ENCODE data around the gene SPACA4. TPM values are rescaled to one million over a fixed set of nuclear protein-coding genes. Genes with fewer than 3 reads are reported as not detected.
"Not testable (repeated sequence)": the region's sequence is repeated elsewhere in the genome, so short reads cannot be mapped to it uniquely, and the experiment has no call there.

The SPACA4 gene
- total RNA-seq, 2 donors from 2014 or later, result not detected

DNA sequence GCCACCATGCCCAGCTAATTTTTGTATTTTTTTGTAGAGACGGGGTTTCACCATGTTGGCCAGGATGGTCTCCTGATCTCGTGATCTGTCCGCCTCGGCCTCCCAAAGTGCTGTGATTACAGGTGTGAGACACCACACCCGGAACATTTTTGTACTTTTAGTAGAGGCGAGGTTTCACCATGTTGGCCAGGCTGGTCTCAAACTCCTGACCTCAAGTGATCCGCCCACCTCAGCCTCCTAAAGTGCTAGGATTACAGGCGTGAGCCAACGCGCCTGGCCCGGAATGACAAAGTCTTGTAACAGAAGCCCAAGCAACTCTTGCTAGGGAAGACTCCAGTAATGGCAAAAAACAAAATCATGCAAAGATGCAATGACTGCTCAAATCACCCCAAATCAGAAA is 25.7 kb downstream of the SPACA4 start:
- H3K4me3 Mint-ChIP-seq; ATAC-seq (replicated peaks); H3K9me3 Mint-ChIP-seq; H3K27me3 Mint-ChIP-seq; H3K27ac Mint-ChIP-seq: not testable (repeated sequence)
- Mint-ChIP-seq H3K4me1 (peaks cover 16% of the 10 kb centered on the region), H3K36me3 (ENCODE audit: low read depth) (peaks cover 14% of the 10 kb centered on the region)

DNA sequence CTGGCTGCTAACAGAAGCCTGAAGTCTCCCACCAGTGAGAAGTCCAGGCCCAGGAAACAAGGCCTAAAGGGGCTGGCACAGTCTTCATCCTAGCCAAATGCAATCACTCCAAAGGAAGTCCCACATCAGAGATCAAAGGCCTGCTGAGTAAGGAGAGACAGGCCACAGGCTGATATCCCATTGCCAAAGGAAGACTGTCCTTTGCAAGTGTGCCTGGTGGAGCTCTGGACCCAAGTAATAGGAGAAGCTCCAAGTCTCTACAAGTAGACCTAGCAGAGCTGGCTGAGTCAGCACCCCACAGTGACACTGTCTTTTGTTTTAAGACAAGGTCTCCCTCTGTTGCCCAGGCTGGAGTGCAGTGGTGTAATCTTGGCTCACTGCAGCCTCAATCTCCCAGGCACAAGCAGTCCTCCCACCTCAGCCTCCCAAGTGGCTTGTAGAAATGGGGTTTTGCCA is 26.2 kb downstream of the SPACA4 start:
- Mint-ChIP-seq H3K36me3 (ENCODE audit: low read depth) (peaks cover 17% of the 10 kb centered on the region), H3K27ac (no peak overlapping the region), H3K4me1 (peaks cover 19% of the 10 kb centered on the region), H3K27me3 (no peaks in the 10 kb centered on the region), H3K9me3 (peaks cover 3% of the 10 kb centered on the region), H3K4me3 (no peak overlapping the region)
- ATAC-seq (replicated peaks), result no peak

DNA sequence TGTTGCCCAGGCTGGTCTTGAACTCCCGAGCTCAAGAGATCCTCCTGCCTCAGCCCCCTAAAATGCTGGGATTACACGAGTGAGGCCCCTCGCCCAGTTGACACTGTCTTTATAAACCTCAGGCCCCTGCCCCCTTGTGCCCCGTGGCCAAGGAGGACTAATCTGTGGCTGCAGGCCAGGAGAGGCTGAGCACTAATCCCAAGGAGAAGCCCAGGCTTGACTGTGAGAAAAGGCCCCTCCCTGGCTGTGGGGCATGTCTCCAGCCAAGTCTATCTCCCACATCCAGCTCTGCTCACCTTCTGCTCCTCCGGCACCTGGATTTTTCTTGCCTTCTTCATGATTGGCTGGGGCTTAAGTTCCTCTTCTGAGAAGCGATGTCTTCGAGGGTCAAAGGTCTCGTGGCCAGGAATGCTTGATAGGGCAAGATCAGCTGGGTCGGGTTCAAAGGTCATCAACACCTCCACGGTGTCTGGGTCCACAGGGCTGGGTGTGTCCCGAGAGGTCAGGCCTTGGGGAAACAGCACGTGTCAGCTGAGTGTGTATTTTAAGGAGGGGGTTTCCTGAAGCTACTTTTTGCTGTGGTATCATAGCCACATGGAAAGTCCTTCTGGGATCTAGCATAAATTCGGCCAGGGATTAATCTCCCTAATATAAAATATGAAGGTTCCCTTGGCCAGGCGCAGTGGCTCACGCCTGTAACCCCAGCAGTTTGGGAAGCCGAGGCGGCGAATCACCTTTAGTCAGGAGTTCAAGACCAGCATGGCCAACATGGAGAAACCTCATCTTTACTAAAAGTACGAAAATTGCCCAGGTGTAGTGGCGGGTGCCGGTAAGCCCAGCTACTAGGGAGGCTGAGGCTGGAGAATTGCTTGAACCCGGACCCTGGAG is 26.9 kb downstream of the SPACA4 start:
- Mint-ChIP-seq H3K4me1 (peaks cover 25% of the 10 kb centered on the region), H3K27ac (peak overlapping the region; percentile 85), H3K27me3 (no peaks in the 10 kb centered on the region), H3K36me3 (ENCODE audit: low read depth) (peaks cover 20% of the 10 kb centered on the region), H3K9me3 (peaks cover 4% of the 10 kb centered on the region), H3K4me3 (peak overlapping the region; percentile 96)
- ATAC-seq (replicated peaks), result no peak

DNA sequence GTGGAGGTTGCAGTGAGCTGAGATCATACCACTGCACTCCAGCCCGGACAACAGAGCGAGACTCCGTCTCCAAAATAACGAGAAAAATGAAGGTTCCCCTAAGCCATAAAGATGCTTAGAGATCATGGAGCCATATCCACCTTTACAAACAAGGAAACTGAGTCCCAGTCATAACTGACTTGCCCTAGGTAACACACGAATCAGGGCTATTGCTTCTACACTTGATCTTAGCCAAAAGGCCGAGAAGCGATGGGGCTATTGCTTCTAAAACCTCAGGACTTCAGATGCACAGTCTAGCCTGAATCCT is 27.4 kb downstream of the SPACA4 start:
- Mint-ChIP-seq H3K4me1 (peaks cover 30% of the 10 kb centered on the region), H3K27ac (peak overlapping the region; percentile 85), H3K9me3 (peaks cover 4% of the 10 kb centered on the region), H3K27me3 (no peaks in the 10 kb centered on the region), H3K36me3 (ENCODE audit: low read depth) (peaks cover 14% of the 10 kb centered on the region), H3K4me3 (peak overlapping the region; percentile 96)
- ATAC-seq (replicated peaks), result no peak

- Mint-ChIP-seq H3K4me3 (peak overlapping the region; percentile 96), H3K9me3 (peaks cover 4% of the 10 kb centered on the region), H3K4me1 (peaks cover 30% of the 10 kb centered on the region), H3K36me3 (ENCODE audit: low read depth) (peaks cover 14% of the 10 kb centered on the region), H3K27ac (peak overlapping the region; percentile 85), H3K27me3 (no peaks in the 10 kb centered on the region)
- ATAC-seq (replicated peaks), result peak; percentile 56
Observed at GRCh38 chr19:48634424-48635262, 28.1 kb downstream of the SPACA4 start.

DNA sequence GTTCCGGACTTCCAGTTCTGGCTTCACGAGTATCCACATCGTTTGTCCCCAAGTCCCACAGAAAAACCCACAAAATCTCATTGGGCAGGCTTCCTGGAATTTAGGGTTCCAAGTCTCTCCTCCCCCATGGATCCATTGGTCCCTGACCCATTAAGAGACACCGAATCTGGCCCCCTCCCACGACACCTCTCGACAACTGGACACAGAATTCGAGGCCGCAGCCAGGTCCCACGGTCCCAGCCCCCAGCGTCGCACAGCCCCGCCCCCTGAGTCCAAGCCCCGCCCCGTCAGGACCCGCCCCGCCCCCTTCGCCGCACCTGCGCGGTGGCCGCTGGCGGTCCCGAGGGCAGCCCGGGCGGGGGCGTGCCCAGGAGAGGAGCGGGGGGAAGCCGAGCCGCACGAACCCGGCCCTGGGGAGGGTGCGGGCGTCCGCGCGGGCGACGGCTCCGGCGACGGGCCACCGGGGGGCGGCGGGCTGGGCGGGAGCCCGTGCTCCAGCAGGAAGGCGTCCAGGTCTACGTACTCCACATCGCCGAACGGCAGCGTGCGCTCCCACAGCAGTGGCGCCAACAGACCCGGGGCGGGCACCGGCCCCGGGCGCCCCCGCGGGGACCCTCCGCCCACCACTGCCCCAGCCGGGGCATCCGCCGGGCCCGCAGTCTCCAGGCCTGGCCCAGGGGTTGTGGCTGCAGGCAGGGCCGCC is 28.9 kb downstream of the SPACA4 start:
- H3K4me1 Mint-ChIP-seq, result peaks cover 35% of the 10 kb centered on the region
- H3K9me3 Mint-ChIP-seq, result peaks cover 4% of the 10 kb centered on the region
- peak; percentile 47 for ATAC-seq (replicated peaks)
- H3K27me3 Mint-ChIP-seq, result no peaks in the 10 kb centered on the region
- H3K27ac Mint-ChIP-seq, result peak overlapping the region; percentile 85
- H3K36me3 Mint-ChIP-seq (ENCODE audit: low read depth), result peaks cover 10% of the 10 kb centered on the region
- peak overlapping the region; percentile 96 for H3K4me3 Mint-ChIP-seq

DNA sequence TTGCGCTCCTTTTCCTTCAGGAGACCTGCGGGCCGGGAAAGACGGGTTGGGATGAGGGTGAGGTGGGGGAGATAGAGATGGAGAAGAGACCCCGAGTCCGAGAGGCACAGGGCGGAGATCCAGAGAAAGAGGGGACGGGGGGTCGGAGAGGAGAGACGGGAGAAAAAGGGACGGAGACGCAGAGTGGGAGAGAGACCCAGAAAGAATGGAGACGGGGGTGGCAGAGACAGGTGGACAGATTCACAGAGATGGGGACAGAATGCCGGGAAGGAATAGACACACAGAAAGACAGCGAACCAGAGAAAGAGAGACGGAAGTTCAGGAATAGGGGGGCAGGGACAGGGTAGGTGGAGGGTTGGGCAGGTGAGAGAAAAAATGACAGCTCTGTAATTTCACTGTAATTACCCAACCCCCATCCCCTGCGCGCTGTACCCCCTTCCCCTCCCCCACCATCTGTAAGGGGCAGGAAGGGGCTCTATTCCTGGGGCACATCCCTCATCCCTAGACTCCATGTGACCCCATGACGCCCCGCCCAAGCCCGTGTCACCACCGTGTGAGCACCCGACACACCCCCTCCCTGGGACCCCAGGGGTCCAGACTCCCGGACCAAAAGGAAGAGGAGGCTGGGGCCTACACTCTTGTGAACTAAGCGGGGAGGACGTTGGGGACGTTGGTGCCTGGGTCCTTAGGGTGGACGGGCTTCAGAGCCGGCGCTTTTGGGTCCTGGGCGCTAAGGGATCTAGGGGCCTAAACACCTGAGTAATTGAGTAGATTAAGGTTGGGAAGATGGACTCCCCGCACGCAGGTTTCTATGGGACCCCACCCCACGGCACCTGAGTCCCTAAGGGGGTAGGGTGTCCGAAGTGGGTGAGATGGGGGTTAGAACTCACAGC is 29.7 kb downstream of the SPACA4 start:
- no peak for ATAC-seq (replicated peaks)
- Mint-ChIP-seq H3K4me3 (peak overlapping the region; percentile 96), H3K4me1 (peaks cover 35% of the 10 kb centered on the region), H3K27me3 (no peaks in the 10 kb centered on the region), H3K36me3 (ENCODE audit: low read depth) (peaks cover 6% of the 10 kb centered on the region), H3K9me3 (peaks cover 4% of the 10 kb centered on the region), H3K27ac (peak overlapping the region; percentile 84)

- peaks cover 35% of the 10 kb centered on the region for H3K4me1 Mint-ChIP-seq
- ATAC-seq (replicated peaks), result no peak
- no peaks in the 10 kb centered on the region for H3K27me3 Mint-ChIP-seq
- H3K9me3 Mint-ChIP-seq, result peaks cover 4% of the 10 kb centered on the region
- H3K36me3 Mint-ChIP-seq (ENCODE audit: low read depth), result peaks cover 6% of the 10 kb centered on the region
- peak within 1 kb of the TSS; percentile 96 for H3K4me3 Mint-ChIP-seq
- peak within 1 kb of the TSS; percentile 99 for H3K27ac Mint-ChIP-seq
Observed at GRCh38 chr19:48636859-48637448, 30.4 kb downstream of the SPACA4 start, which contains the start of gene DBP. Gene DBP, minus strand, starts transcription at chr19:48637379. Its CDS starts 385 bp downstream, at chr19:48636994.

DNA sequence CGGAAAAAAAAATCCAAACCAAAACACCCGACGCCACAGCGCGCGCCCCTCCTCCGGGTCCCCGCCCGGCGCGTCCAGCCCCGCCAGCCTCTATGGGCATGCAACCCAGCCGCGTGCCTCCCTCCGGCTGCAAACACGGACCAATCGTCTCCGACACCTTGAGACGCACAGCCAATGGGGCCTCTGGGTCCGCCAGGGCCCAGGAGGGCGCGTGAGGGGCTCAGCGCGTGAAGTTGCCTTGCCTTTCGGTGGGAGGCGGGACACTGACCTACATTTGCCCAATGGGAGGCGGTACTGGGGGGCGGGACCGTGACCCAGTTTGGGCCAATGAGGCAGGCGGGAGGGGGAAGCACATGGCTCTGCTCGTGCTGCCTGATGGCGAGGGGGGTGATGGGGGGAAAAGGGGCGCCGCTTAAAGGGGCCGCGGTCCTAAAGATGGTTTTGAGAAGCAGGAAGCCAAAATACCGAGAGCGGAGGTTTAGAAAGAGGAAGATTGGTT is 31.0 kb downstream of the SPACA4 start:
- peak; percentile 69 for ATAC-seq (replicated peaks)
- Mint-ChIP-seq H3K4me3 (peak overlapping the region; percentile 96), H3K4me1 (peaks cover 35% of the 10 kb centered on the region), H3K36me3 (ENCODE audit: low read depth) (peaks cover 6% of the 10 kb centered on the region), H3K27ac (peak overlapping the region; percentile 99), H3K27me3 (no peaks in the 10 kb centered on the region), H3K9me3 (peaks cover 4% of the 10 kb centered on the region)

DNA sequence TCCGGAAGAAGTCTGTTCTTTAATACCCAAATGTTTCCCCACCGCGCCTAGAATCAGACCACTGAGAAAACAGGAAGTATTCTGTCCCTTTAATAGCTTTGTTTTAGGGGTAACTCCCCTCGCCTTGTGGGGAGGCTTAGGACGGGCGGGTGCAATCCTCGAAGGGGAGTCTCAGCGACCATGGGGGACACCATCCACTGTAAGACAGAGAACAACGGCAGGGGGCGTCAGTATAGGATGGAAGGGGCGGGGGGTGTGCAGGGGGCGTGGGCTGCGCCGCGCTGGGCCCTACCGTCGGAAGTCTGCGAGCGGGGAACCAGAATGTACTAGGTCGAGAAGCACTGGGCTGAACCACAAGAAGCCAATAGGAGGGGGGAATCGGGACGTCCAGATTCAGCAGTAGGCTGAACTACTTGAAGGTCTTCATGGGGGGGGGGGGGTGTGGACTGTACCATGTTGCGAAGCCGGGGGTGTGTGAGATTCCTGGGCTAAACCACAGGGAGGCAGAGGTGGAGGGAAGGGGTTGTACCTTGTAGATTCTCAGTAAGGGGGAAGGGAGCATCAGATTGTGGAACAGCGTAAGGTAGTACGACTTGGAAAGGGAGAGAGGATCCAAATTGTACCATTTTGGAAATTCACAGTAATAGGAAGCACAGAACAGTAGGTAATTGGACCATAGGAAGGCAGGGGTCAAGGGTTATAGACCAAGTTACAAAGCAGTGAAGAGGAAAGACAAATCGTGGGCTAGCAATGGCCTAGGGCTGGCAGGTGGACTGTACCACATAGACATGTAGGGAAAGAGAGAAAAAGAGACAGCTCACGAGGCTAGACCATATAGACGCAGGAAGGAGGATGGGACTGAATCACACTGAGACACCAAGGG is 31.6 kb downstream of the SPACA4 start:
- Mint-ChIP-seq H3K9me3 (peaks cover 4% of the 10 kb centered on the region), H3K36me3 (ENCODE audit: low read depth) (peaks cover 6% of the 10 kb centered on the region), H3K27ac (peak overlapping the region; percentile 99), H3K27me3 (no peaks in the 10 kb centered on the region), H3K4me1 (peaks cover 35% of the 10 kb centered on the region), H3K4me3 (peak overlapping the region; percentile 96)
- peak; percentile 32 for ATAC-seq (replicated peaks)

- no peak for ATAC-seq (replicated peaks)
- H3K27ac Mint-ChIP-seq, result peak overlapping the region; percentile 99
- peak overlapping the region; percentile 96 for H3K4me3 Mint-ChIP-seq
- H3K27me3 Mint-ChIP-seq, result no peaks in the 10 kb centered on the region
- peaks cover 6% of the 10 kb centered on the region for H3K36me3 Mint-ChIP-seq (ENCODE audit: low read depth)
- H3K4me1 Mint-ChIP-seq, result peaks cover 35% of the 10 kb centered on the region
- H3K9me3 Mint-ChIP-seq, result peaks cover 4% of the 10 kb centered on the region
Observed at GRCh38 chr19:48638831-48639381, 32.4 kb downstream of the SPACA4 start.

Measured in activated T-helper 17 cell treated with anti-CD3 and anti-CD28 coated beads, Interleukin-2, amount 50 U/mL, for 72 hours (primary cell).